ENCODE results near the gene LAMA3.

LAMA3 gene

GRCh38 chr18:23964282-23965238 is 275.3 kb downstream of the LAMA3 start:
- no peak overlapping the region for H3K4me2 ChIP-seq (ENCODE audit: insufficient read depth, low read length, poor library complexity, severe bottlenecking)
- no peak overlapping the region for H4K91ac ChIP-seq (ENCODE audit: low read depth, low read length, poor library complexity)
- H3K79me1 ChIP-seq (ENCODE audit: low read depth, low read length): no peaks in the 10 kb centered on the region
- no peak overlapping the region for H3K27ac ChIP-seq (replicated peaks; ENCODE audit: low read length)
- H3K18ac ChIP-seq (ENCODE audit: low read length): no peak overlapping the region
- H3K14ac ChIP-seq (ENCODE audit: low read length): no peak overlapping the region
- no peak overlapping the region for H2BK15ac ChIP-seq (ENCODE audit: low read length)
- no peaks in the 10 kb centered on the region for H3K9me3 ChIP-seq (replicated peaks in 1 of 2; ENCODE audit: control insufficient read depth in 2 of 2, insufficient read depth in 1 of 2, low read depth in 1 of 2, low read length in 2 of 2)
- no peak overlapping the region for H2BK12ac ChIP-seq (ENCODE audit: low read length)
- H3K4me3 ChIP-seq (ENCODE audit: low read length in 2 of 2): no peak overlapping the region
- H3K9ac ChIP-seq (ENCODE audit: low read depth, low read length, poor library complexity): no peak overlapping the region
- no peak overlapping the region for H2BK5ac ChIP-seq (ENCODE audit: low read length)
- no peak overlapping the region for H2AK5ac ChIP-seq (ENCODE audit: low read depth, low read length)
- H3K27me3 ChIP-seq (ENCODE audit: control insufficient read depth in 3 of 3, insufficient read depth in 3 of 3, low read depth in 1 of 3, low read length in 3 of 3): peaks cover 0 to 4% (median 0%) of the 10 kb centered on the region in 3 experiments
- H3K36me3 ChIP-seq (replicated peaks in 1 of 2; ENCODE audit: control insufficient read depth in 2 of 2, insufficient read depth in 2 of 2, low read length in 2 of 2): no peaks in the 10 kb centered on the region
- H3K23ac ChIP-seq (ENCODE audit: low read depth, low read length, poor library complexity): no peak overlapping the region
- H4K8ac ChIP-seq (ENCODE audit: low read depth, low read length): no peak overlapping the region
- no peaks in the 10 kb centered on the region for H3K4me1 ChIP-seq (ENCODE audit: control insufficient read depth in 2 of 2, insufficient read depth in 1 of 2, low read depth in 1 of 2, low read length in 2 of 2)
- WGBS, 2 donors (ENCODE audit: extremely low coverage in 2 of 2, insufficient read length in 2 of 2, insufficient replicate concordance in 1 of 2): no CpG with 5 or more reads among the region's 11 CpGs
- peak overlapping the region; percentile 80 for H2AFZ ChIP-seq (ENCODE audit: low read length)
- H3K4ac ChIP-seq (ENCODE audit: low read length): no peak overlapping the region
- DNase-seq (ENCODE audit: low spot score): no peak
- no peak overlapping the region for H2BK120ac ChIP-seq (ENCODE audit: low read depth, low read length)

- Histone ChIP-seq H3K27ac (replicated peaks; ENCODE audit: low read length) (no peak overlapping the region), H3K23ac (ENCODE audit: low read depth, low read length, poor library complexity) (no peak overlapping the region), H3K14ac (ENCODE audit: low read length) (no peak overlapping the region), H3K4me3 (ENCODE audit: low read length in 2 of 2) (no peak overlapping the region), H3K79me1 (ENCODE audit: low read depth, low read length) (no peaks in the 10 kb centered on the region), H2BK5ac (ENCODE audit: low read length) (no peak overlapping the region), H3K36me3 (replicated peaks in 1 of 2; ENCODE audit: control insufficient read depth in 2 of 2, insufficient read depth in 2 of 2, low read length in 2 of 2) (no peaks in the 10 kb centered on the region), H2BK120ac (ENCODE audit: low read depth, low read length) (no peak overlapping the region), H2BK15ac (ENCODE audit: low read length) (no peak overlapping the region), H2AK5ac (ENCODE audit: low read depth, low read length) (no peak overlapping the region), H3K9me3 (replicated peaks in 1 of 2; ENCODE audit: control insufficient read depth in 2 of 2, insufficient read depth in 1 of 2, low read depth in 1 of 2, low read length in 2 of 2) (no peaks in the 10 kb centered on the region), H3K9ac (ENCODE audit: low read depth, low read length, poor library complexity) (no peak overlapping the region), H2BK12ac (ENCODE audit: low read length) (no peak overlapping the region), H3K4me1 (ENCODE audit: control insufficient read depth in 2 of 2, insufficient read depth in 1 of 2, low read depth in 1 of 2, low read length in 2 of 2) (peaks cover 0 to 3% of the 10 kb centered on the region in 2 donors), H4K8ac (ENCODE audit: low read depth, low read length) (no peak overlapping the region), H4K91ac (ENCODE audit: low read depth, low read length, poor library complexity) (no peak overlapping the region), H2AFZ (ENCODE audit: low read length) (no peak overlapping the region), H3K4me2 (ENCODE audit: insufficient read depth, low read length, poor library complexity, severe bottlenecking) (no peak overlapping the region), H3K27me3 (ENCODE audit: control insufficient read depth in 3 of 3, insufficient read depth in 3 of 3, low read depth in 1 of 3, low read length in 3 of 3) (peaks cover 0 to 4% (median 0%) of the 10 kb centered on the region in 3 experiments), H3K4ac (ENCODE audit: low read length) (no peak overlapping the region), H3K18ac (ENCODE audit: low read length) (peak overlapping the region; percentile 1)
- WGBS, 2 donors (ENCODE audit: extremely low coverage in 2 of 2, insufficient read length in 2 of 2, insufficient replicate concordance in 1 of 2): no CpG with 5 or more reads among the region's 8 CpGs
- DNase-seq (ENCODE audit: low spot score): no peak
Measured at GRCh38 chr18:23966909-23967308, 277.7 kb downstream of the LAMA3 start.

DNA sequence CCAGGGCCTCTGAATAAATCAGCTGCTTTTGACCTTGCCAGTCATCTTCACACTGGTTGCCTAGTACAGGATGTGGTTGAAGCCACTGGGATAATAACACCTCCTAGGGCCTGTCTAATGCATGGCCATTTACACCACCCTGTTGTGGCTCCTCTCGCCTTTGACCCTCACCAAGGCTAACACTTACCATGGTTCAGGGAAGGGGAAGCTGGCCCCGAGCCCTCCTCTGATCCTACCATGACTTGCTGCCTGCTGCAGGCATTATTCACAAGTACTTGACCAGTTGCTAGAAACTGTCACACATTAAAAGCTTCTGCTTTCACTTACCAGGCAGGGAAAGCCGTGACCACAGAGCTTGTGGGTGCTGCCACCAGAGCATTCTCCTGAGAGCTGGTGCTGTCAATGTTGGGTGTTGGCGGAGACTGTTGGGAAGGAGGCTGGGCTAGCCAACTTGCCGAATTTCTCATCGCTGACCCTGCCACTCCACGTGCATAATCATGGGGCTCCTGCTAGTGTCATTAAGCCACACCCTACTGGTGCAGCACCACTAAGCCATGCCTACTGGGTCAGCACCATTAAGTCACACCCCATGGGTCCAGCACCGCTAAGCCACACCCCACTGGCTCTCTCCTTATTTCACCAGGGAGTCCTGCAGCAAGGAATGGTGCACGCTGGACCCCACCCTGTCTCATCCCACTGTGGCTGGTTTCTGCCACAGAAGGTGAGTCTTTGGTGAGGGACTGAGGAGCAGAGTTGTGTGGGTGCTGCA is 278.3 kb downstream of the LAMA3 start:
- Histone ChIP-seq H2BK120ac (ENCODE audit: low read depth, low read length) (no peak overlapping the region), H3K27ac (replicated peaks; ENCODE audit: low read length) (no peak overlapping the region), H3K4me1 (ENCODE audit: control insufficient read depth in 2 of 2, insufficient read depth in 1 of 2, low read depth in 1 of 2, low read length in 2 of 2) (peaks cover 0 to 3% of the 10 kb centered on the region in 2 donors), H3K27me3 (ENCODE audit: control insufficient read depth in 3 of 3, insufficient read depth in 3 of 3, low read depth in 1 of 3, low read length in 3 of 3) (peaks cover 0 to 8% (median 0%) of the 10 kb centered on the region in 3 experiments), H4K91ac (ENCODE audit: low read depth, low read length, poor library complexity) (no peak overlapping the region), H2BK15ac (ENCODE audit: low read length) (no peak overlapping the region), H2BK5ac (ENCODE audit: low read length) (no peak overlapping the region), H3K4me2 (ENCODE audit: insufficient read depth, low read length, poor library complexity, severe bottlenecking) (no peak overlapping the region), H3K4ac (ENCODE audit: low read length) (no peak overlapping the region), H2AFZ (ENCODE audit: low read length) (no peak overlapping the region), H2BK12ac (ENCODE audit: low read length) (no peak overlapping the region), H2AK5ac (ENCODE audit: low read depth, low read length) (no peak overlapping the region), H4K8ac (ENCODE audit: low read depth, low read length) (no peak overlapping the region), H3K4me3 (ENCODE audit: low read length in 2 of 2) (no peak overlapping the region), H3K18ac (ENCODE audit: low read length) (no peak overlapping the region), H3K9ac (ENCODE audit: low read depth, low read length, poor library complexity) (no peak overlapping the region), H3K23ac (ENCODE audit: low read depth, low read length, poor library complexity) (no peak overlapping the region), H3K9me3 (replicated peaks in 1 of 2; ENCODE audit: control insufficient read depth in 2 of 2, insufficient read depth in 1 of 2, low read depth in 1 of 2, low read length in 2 of 2) (no peaks in the 10 kb centered on the region), H3K14ac (ENCODE audit: low read length) (no peak overlapping the region), H3K36me3 (replicated peaks in 1 of 2; ENCODE audit: control insufficient read depth in 2 of 2, insufficient read depth in 2 of 2, low read length in 2 of 2) (no peaks in the 10 kb centered on the region), H3K79me1 (ENCODE audit: low read depth, low read length) (no peaks in the 10 kb centered on the region)
- WGBS, 2 donors (ENCODE audit: extremely low coverage in 2 of 2, insufficient read length in 2 of 2, insufficient replicate concordance in 1 of 2): no CpG with 5 or more reads among the region's 9 CpGs
- DNase-seq (ENCODE audit: low spot score): no peak

All from neuronal stem cell (in vitro differentiated cells).